ENCODE results near the gene AADAC. TPM values are rescaled to one million over a fixed set of nuclear protein-coding genes. Genes with fewer than 3 reads are reported as not detected.
"Not testable (repeated sequence)": the region's sequence is repeated elsewhere in the genome, so short reads cannot be mapped to it uniquely, and the experiment has no call there.

Gene AADAC
- total RNA-seq, 1 donor from 2014 or later: under 0.01 TPM

GRCh38 chr3:151796105-151796680 is 17.7 kb upstream of the AADAC start:
- DNase-seq (ENCODE audit: low read depth in 2 of 2): no peak

GRCh38 chr3:151798466-151798865 is 15.4 kb upstream of the AADAC start:
- DNase-seq (ENCODE audit: low read depth in 2 of 2): no peak

GRCh38 chr3:151800431-151800830 is 13.5 kb upstream of the AADAC start:
- DNase-seq (ENCODE audit: low read depth in 2 of 2): no peak

GRCh38 chr3:151804267-151804666 is 9.6 kb upstream of the AADAC start:
- DNase-seq (ENCODE audit: low read depth in 2 of 2): peak in 1 of 2 donors; percentile 37

- DNase-seq (ENCODE audit: low read depth in 2 of 2): no peak
These were observed 7.1 kb upstream of the AADAC start for GRCh38 chr3:151806838-151807237.

- DNase-seq (ENCODE audit: low read depth in 2 of 2): not testable (repeated sequence)
These were observed 5.0 kb upstream of the AADAC start for GRCh38 chr3:151808926-151809325.

- DNase-seq (ENCODE audit: low read depth in 2 of 2): no peak
These were observed 2.4 kb upstream of the AADAC start for GRCh38 chr3:151811474-151811873.

GRCh38 chr3:151814588-151814987 is 672 bp downstream of the AADAC start:
- DNase-seq (ENCODE audit: low read depth in 2 of 2): no peak

- DNase-seq (ENCODE audit: low read depth in 2 of 2): peak in 1 of 2 donors; percentile 39
These were observed 2.2 kb downstream of the AADAC start for GRCh38 chr3:151816091-151816604.

GRCh38 chr3:151817473-151817872 is 3.6 kb downstream of the AADAC start:
- DNase-seq (ENCODE audit: low read depth in 2 of 2): no peak

GRCh38 chr3:151818361-151818760 is 4.4 kb downstream of the AADAC start:
- DNase-seq (ENCODE audit: low read depth in 2 of 2): no peak

- no peak for DNase-seq (ENCODE audit: low read depth in 2 of 2)
These were observed 6.0 kb downstream of the AADAC start for GRCh38 chr3:151819910-151820309.

- DNase-seq (ENCODE audit: low read depth in 2 of 2): no peak
These were observed 13.9 kb downstream of the AADAC start for GRCh38 chr3:151827816-151828215.

GRCh38 chr3:151835751-151836525 is 22.0 kb downstream of the AADAC start:
- DNase-seq (ENCODE audit: low read depth in 2 of 2): peak; percentile 3 to 60

GRCh38 chr3:151837057-151837456 is 23.1 kb downstream of the AADAC start:
- peak in 1 of 2 donors; percentile 73 for DNase-seq (ENCODE audit: low read depth in 2 of 2)

- peak; percentile 89 to 90 for DNase-seq (ENCODE audit: low read depth in 2 of 2)
These were observed 24.8 kb downstream of the AADAC start for GRCh38 chr3:151838574-151839312.

- no peak for DNase-seq (ENCODE audit: low read depth in 2 of 2)
These were observed 25.4 kb downstream of the AADAC start for GRCh38 chr3:151839313-151839631.

GRCh38 chr3:151841801-151842200 is 27.9 kb downstream of the AADAC start:
- DNase-seq (ENCODE audit: low read depth in 2 of 2): peak in 1 of 2 donors; percentile 22

- peak in 1 of 2 donors; percentile 37 for DNase-seq (ENCODE audit: low read depth in 2 of 2)
These were observed 29.4 kb downstream of the AADAC start for GRCh38 chr3:151843275-151843674.

GRCh38 chr3:151845306-151845905 is 31.5 kb downstream of the AADAC start:
- no peak for DNase-seq (ENCODE audit: low read depth in 2 of 2)

- DNase-seq (ENCODE audit: low read depth in 2 of 2): not testable (repeated sequence)
These were observed 36.1 kb downstream of the AADAC start for GRCh38 chr3:151850065-151850464.

Data from lung microvascular endothelial cell (primary cell).